HepG2 (cell line): ENCODE data around the gene RBP4. TPM values are rescaled to one million over a fixed set of nuclear protein-coding genes. Genes with fewer than 3 reads are reported as not detected.

Experiments
- CTCF ChIP-seq: sonication (generic); formaldehyde crosslinking; IDR thresholded peaks from 2 replicates; pipeline ENCODE4 v1.5.0; 2020; ENCODE audit warnings: mild to moderate bottlenecking, missing genetic modification reagents, moderate library complexity
- HHEX ChIP-seq: IDR thresholded peaks from 2 replicates; pipeline ENCODE4 v1.6.1; 2016; ENCODE audit warnings: control low read depth
- MAZ ChIP-seq, 2 experiments: sonication (generic) in 1 of 2; formaldehyde crosslinking in 1 of 2; IDR thresholded peaks; 2 replicates each; pipeline versions ENCODE4 v1.5.0 to v1.6.1; 2012 to 2020; ENCODE audit warnings: low read depth in 2 of 2, mild to moderate bottlenecking in 2 of 2, borderline replicate concordance in 1 of 2, improper control_type of control experiment in 1 of 2, low read length in 1 of 2, missing genetic modification reagents in 1 of 2, moderate library complexity in 1 of 2
- NCOA5 ChIP-seq: sonication (generic); formaldehyde crosslinking; IDR thresholded peaks from 2 replicates; pipeline ENCODE4 v1.4.0; 2020; ENCODE audit warnings: missing genetic modification reagents
- PAF1 ChIP-seq: IDR thresholded peaks from 2 replicates; pipeline ENCODE4 v1.6.1; 2016; ENCODE audit warnings: missing genetic modification reagents, missing compliant biosample characterization
- PHF20 ChIP-seq: sonication (generic); formaldehyde crosslinking; IDR thresholded peaks from 2 replicates; pipeline ENCODE4 v1.5.0; 2020; ENCODE audit warnings: mild to moderate bottlenecking, missing genetic modification reagents
- POLR2A ChIP-seq, 2 experiments: IDR thresholded peaks; 2 replicates each; pipeline ENCODE4 v1.6.1; 2011; ENCODE audit warnings: low read depth in 2 of 2, low read length in 2 of 2, mild to moderate bottlenecking in 1 of 2, moderate library complexity in 1 of 2; ENCODE audit not compliant: insufficient read depth in 1 of 2
- PRDM4 ChIP-seq: sonication (generic); formaldehyde crosslinking; IDR thresholded peaks from 2 replicates; pipeline ENCODE4 v1.9.0; 2021; ENCODE audit warnings: missing genetic modification reagents, borderline replicate concordance
- RAD21 ChIP-seq: fragments of 450-650 bp; formaldehyde crosslinking; IDR thresholded peaks from 2 replicates; pipeline ENCODE4 v1.5.0; 2020; ENCODE audit warnings: mild to moderate bottlenecking
- RBFOX2 ChIP-seq: fragments of 200-400 bp; formaldehyde crosslinking; IDR thresholded peaks from 2 replicates; pipeline ENCODE4 v1.6.1; 2017; ENCODE audit warnings: low read depth, mild to moderate bottlenecking, low read length
- SALL1 ChIP-seq: sonication (generic); formaldehyde crosslinking; IDR thresholded peaks from 2 replicates; pipeline ENCODE4 v1.8.0; 2022; ENCODE audit warnings: mild to moderate bottlenecking, missing genetic modification reagents
- ZBTB26 ChIP-seq: IDR thresholded peaks from 2 replicates; pipeline ENCODE4 v1.6.1; 2016; ENCODE audit warnings: missing compliant biosample characterization, missing genetic modification reagents, borderline replicate concordance
- ZBTB33 ChIP-seq: sonication (generic); formaldehyde crosslinking; IDR thresholded peaks from 2 replicates; pipeline ENCODE4 v1.4.0; 2020; ENCODE audit warnings: missing genetic modification reagents
- ZC3H4 ChIP-seq: sonication (generic); formaldehyde crosslinking; IDR thresholded peaks from 2 replicates; pipeline ENCODE4 v1.4.0; 2020; ENCODE audit warnings: missing genetic modification reagents, borderline replicate concordance
- ZFP91 ChIP-seq: sonication (generic); formaldehyde crosslinking; IDR thresholded peaks from 2 replicates; pipeline ENCODE4 v1.9.0; 2022; ENCODE audit warnings: missing genetic modification reagents, mild to moderate bottlenecking, borderline replicate concordance
- ZMAT5 ChIP-seq: sonication (generic); formaldehyde crosslinking; IDR thresholded peaks from 2 replicates; pipeline ENCODE4 v1.5.0; 2020; ENCODE audit warnings: mild to moderate bottlenecking, low read depth, missing genetic modification reagents, borderline replicate concordance
- ZMYM4 ChIP-seq: sonication (generic); formaldehyde crosslinking; IDR thresholded peaks from 2 replicates; pipeline ENCODE4 v1.8.1; 2023; ENCODE audit warnings: mild to moderate bottlenecking, missing genetic modification reagents
- ZNF263 ChIP-seq: sonication (generic); formaldehyde crosslinking; IDR thresholded peaks from 2 replicates; pipeline ENCODE4 v1.4.0; 2020; ENCODE audit warnings: missing genetic modification reagents
- ZNF570 ChIP-seq: sonication (generic); formaldehyde crosslinking; IDR thresholded peaks from 2 replicates; pipeline ENCODE4 v1.4.0; 2020; ENCODE audit warnings: mild to moderate bottlenecking, missing genetic modification reagents, borderline replicate concordance
- ZNF644 ChIP-seq: IDR thresholded peaks from 2 replicates; pipeline ENCODE4 v1.6.1; 2016; ENCODE audit warnings: low read depth
- polyA plus RNA-seq, 8 experiments: library from polyadenylated mRNA; depleted of rRNA in 3 of 8; stranded (reverse) in 7 of 8; unstranded in 1 of 8; fragments of >200 nt; fragmentation: Illumina TruSeq in 4 of 8; extraction: Trizol in 4 of 8; gene quantifications; 2 replicates each; pipeline versions ENCODE4 v1.2.1 to v1.2.3, GENCODE V29; 2011 to 2016; ENCODE audit warnings: low read depth in 4 of 8, missing spikeins in 1 of 8, mixed read lengths in 1 of 8; ENCODE audit not compliant: insufficient read depth in 1 of 8
- total RNA-seq, 5 experiments: library from RNA; depleted of rRNA; stranded (reverse); fragments of >200 nt; fragmentation: Illumina TruSeq; extraction: Trizol; gene quantifications; 2 replicates each; pipeline ENCODE4 v1.2.3, GENCODE V29; 2016; ENCODE audit warnings: low read depth in 1 of 5

The RBP4 gene
- total and polyA plus RNA-seq, 2 of the 13 experiments (the other 11 are each of a cell fraction or from before 2014, with no cell fraction given): 642 to 931 TPM

GRCh38 chr10:93596539-93596938, 4.5 kb downstream of the RBP4 start (continued):
- TF ChIP-seq PRDM4 (no peak), SALL1 (CRISPR knock-in tag) (0 out of 2 replicates have a peak, but pooled peaks have one; percentile 29), NCOA5 (CRISPR knock-in tag) (no peak), MAZ (IDR thresholded peaks at IDR 0.05; ENCODE audit: borderline replicate concordance, low read depth, low read length) (no peak), MAZ (CRISPR knock-in tag; IDR thresholded peaks at IDR 0.05; ENCODE audit: low read depth) (no peak), ZBTB33 (CRISPR knock-in tag) (peak; percentile 99), RAD21 (CRISPR knock-in tag) (peak; percentile 34; the same call in 1 of the 2 replicates), POLR2A (IDR thresholded peaks at IDR 0.05; ENCODE audit: insufficient read depth in 1 of 2, low read depth in 2 of 2, low read length in 2 of 2) (peak; percentile 58; a peak in 2 of 4 replicates), ZNF570 (CRISPR knock-in tag) (no peak), CTCF (CRISPR knock-in tag) (peak; percentile 59), ZMYM4 (CRISPR knock-in tag) (peak; percentile 73), ZNF644 (CRISPR knock-in tag) (0 out of 2 replicates have a peak, but pooled peaks have one; percentile 25), ZNF263 (CRISPR knock-in tag) (no peak), ZFP91 (CRISPR knock-in tag) (0 out of 2 replicates have a peak, but pooled peaks have one; percentile 22), PHF20 (CRISPR knock-in tag) (0 out of 2 replicates have a peak, but pooled peaks have one; percentile 26), PAF1 (CRISPR knock-in tag) (0 out of 2 replicates have a peak, but pooled peaks have one; percentile 61), HHEX (CRISPR knock-in tag) (no peak), RBFOX2 (no peak), ZMAT5 (CRISPR knock-in tag) (no peak), ZC3H4 (peak; percentile 86; the same call in 1 of the 2 replicates), ZBTB26 (CRISPR knock-in tag) (no peak)
